Measurements from ENCODE around the gene KCNK3.
"Not testable (repeated sequence)": the region's sequence is repeated elsewhere in the genome, so short reads cannot be mapped to it uniquely, and the experiment has no call there.

The KCNK3 gene

GRCh38 chr2:26759845-26760244, 67.3 kb downstream of the KCNK3 start:
- DNase-seq: no peak

- DNase-seq: not testable (repeated sequence)
These were observed 68.5 kb downstream of the KCNK3 start for GRCh38 chr2:26760991-26761390.

GRCh38 chr2:26763019-26763418, 70.5 kb downstream of the KCNK3 start:
- no peak for DNase-seq

- peak; percentile 86 for DNase-seq
These were observed 71.8 kb downstream of the KCNK3 start, which contains the start of gene SLC35F6 for GRCh38 chr2:26764078-26764887. Gene SLC35F6, plus strand, starts transcription at chr2:26764284. Its CDS starts 66 bp downstream, at chr2:26764350.

- no peak for DNase-seq
These were observed 72.4 kb downstream of the KCNK3 start for GRCh38 chr2:26764906-26765305.

GRCh38 chr2:26765475-26766200, 73.1 kb downstream of the KCNK3 start:
- DNase-seq: no peak

GRCh38 chr2:26767129-26767528, 74.6 kb downstream of the KCNK3 start:
- DNase-seq: no peak

- DNase-seq: no peak
These were observed 75.5 kb downstream of the KCNK3 start for GRCh38 chr2:26767894-26768487.

GRCh38 chr2:26768759-26769088, 76.2 kb downstream of the KCNK3 start:
- DNase-seq: no peak

GRCh38 chr2:26769089-26769761, 76.7 kb downstream of the KCNK3 start:
- DNase-seq: no peak

- DNase-seq: peak; percentile 87
These were observed 78.6 kb downstream of the KCNK3 start for GRCh38 chr2:26770986-26771586.

- peak; percentile 100 for DNase-seq
These were observed 79.8 kb downstream of the KCNK3 start for GRCh38 chr2:26772064-26773001.

GRCh38 chr2:26776195-26776800, 83.8 kb downstream of the KCNK3 start:
- no peak for DNase-seq

GRCh38 chr2:26778098-26778497, 85.6 kb downstream of the KCNK3 start:
- no peak for DNase-seq

- DNase-seq: no peak
These were observed 86.0 kb downstream of the KCNK3 start for GRCh38 chr2:26778507-26778906.

- no peak for DNase-seq
These were observed 87.8 kb downstream of the KCNK3 start for GRCh38 chr2:26780203-26780760.

Data from NCI-H2171 treated with DMSO at 0.1 percent for 48 hours (cell line).